ENCODE measurements around the gene TUBB.
A peak's percentile ranks its signal among the peaks of the same experiment; 100 is the strongest.

TUBB gene

GRCh38 chr6:30763618-30764489, 43.7 kb downstream of the TUBB start (continued):
- TF ChIP-seq TSHZ1 (tag by site-specific recombination; IDR thresholded peaks at IDR 0.05; ENCODE audit: borderline replicate concordance): no peak
- TF ChIP-seq HOXC10 (CRISPR knock-in tag; IDR thresholded peaks at IDR 0.05): no peak
- no peak for TF ChIP-seq KLF8 (tag by site-specific recombination; IDR thresholded peaks at IDR 0.05)
- no peak for TF ChIP-seq ZNF776 (tag by site-specific recombination; IDR thresholded peaks at IDR 0.05; ENCODE audit: borderline replicate concordance)
- TF ChIP-seq SCRT2 (tag by site-specific recombination; IDR thresholded peaks at IDR 0.05): peak; percentile 84
- TF ChIP-seq KLF7 (tag by site-specific recombination; IDR thresholded peaks at IDR 0.05; ENCODE audit: borderline replicate concordance): no peak
- peak; percentile 61 for TF ChIP-seq SP7 (tag by site-specific recombination; IDR thresholded peaks at IDR 0.05)
- TF ChIP-seq ZNF416 (tag by site-specific recombination; IDR thresholded peaks at IDR 0.05): no peak
- TF ChIP-seq ZNF146 (tag by site-specific recombination; IDR thresholded peaks at IDR 0.05): no peak
- TF ChIP-seq ZFP41 (tag by site-specific recombination; IDR thresholded peaks at IDR 0.05; ENCODE audit: borderline replicate concordance): no peak
- TF ChIP-seq ZSCAN16 (tag by site-specific recombination; IDR thresholded peaks at IDR 0.05): no peak
- no peak for TF ChIP-seq ZFP37 (tag by site-specific recombination; IDR thresholded peaks at IDR 0.05)
- TF ChIP-seq ZXDB (tag by site-specific recombination; IDR thresholded peaks at IDR 0.05): peak; percentile 54; the same call in 1 of the 2 replicates
- TF ChIP-seq ZNF114 (tag by site-specific recombination; IDR thresholded peaks at IDR 0.05): no peak
- no peak for TF ChIP-seq ZNF223 (tag by site-specific recombination; IDR thresholded peaks at IDR 0.05)
- TF ChIP-seq ZNF791 (tag by site-specific recombination; IDR thresholded peaks at IDR 0.05): no peak
- TF ChIP-seq ZBTB6 (tag by site-specific recombination; IDR thresholded peaks at IDR 0.05): no peak
- peak; percentile 65; the same call in 1 of the 2 replicates for TF ChIP-seq ZBTB48 (tag by site-specific recombination; IDR thresholded peaks at IDR 0.05)
- TF ChIP-seq ZNF560 (tag by site-specific recombination; IDR thresholded peaks at IDR 0.05; ENCODE audit: borderline replicate concordance): no peak
- no peak for TF ChIP-seq ZNF654 (tag by site-specific recombination; IDR thresholded peaks at IDR 0.05; ENCODE audit: low read depth)
- no peak for TF ChIP-seq ZNF311 (tag by site-specific recombination; IDR thresholded peaks at IDR 0.05; ENCODE audit: borderline replicate concordance)
- TF ChIP-seq ZBTB10 (tag by site-specific recombination; IDR thresholded peaks at IDR 0.05): no peak
- no peak for TF ChIP-seq SP3 (tag by site-specific recombination; IDR thresholded peaks at IDR 0.05)
- no peak for TF ChIP-seq ZNF132 (tag by site-specific recombination; IDR thresholded peaks at IDR 0.05; ENCODE audit: borderline replicate concordance)
- TF ChIP-seq ZNF280D (tag by site-specific recombination; IDR thresholded peaks at IDR 0.05): no peak
- no peak for TF ChIP-seq ZNF292 (tag by site-specific recombination; IDR thresholded peaks at IDR 0.05; ENCODE audit: borderline replicate concordance, low read depth)
